CD4-positive, alpha-beta T cell treated with Interleukin-12 subunit alpha and Interleukin-12 subunit beta, for 1 hour (primary cell): Measurements from ENCODE around the gene SEPSECS.
"Not testable (repeated sequence)": the region's sequence is repeated elsewhere in the genome, so short reads cannot be mapped to it uniquely, and the experiment has no call there.

Source experiments
- DNase-seq: peaks from one replicate; pipeline ENCODE4 v3.0.0-alpha.2; 2020

Gene SEPSECS

DNA sequence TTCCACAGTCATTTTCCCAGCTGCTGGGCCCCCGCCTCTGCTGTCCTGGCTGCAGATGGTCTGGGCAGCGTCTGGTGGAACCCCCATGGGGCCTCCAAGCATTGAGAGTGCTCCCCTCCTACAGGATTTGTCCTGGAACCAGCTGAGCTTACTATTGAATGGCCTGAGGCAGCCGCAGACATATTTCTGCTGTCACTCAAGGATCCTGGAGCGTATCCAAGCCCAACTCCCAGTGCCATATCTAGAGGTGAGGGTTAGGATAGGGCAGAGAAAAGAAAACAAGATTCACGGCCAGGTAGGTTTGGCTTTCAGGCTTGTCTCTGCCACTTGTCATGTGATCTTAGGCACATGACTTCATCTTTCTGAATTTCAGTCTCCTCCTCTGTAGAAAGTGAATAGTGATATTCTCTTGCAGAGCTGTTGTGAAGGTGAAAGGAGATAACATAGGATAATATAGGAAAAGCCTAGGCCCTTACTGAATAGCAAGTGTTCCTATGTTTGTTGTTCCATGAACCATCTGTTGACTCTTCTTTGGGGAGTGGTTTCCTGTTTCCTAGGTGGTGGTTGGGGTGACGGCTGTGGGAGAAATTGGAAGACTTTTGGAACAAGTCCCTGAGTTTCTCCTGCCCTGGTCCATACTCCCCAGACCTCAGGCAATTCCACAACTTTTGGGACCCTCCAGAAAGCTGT, 52.3 kb downstream of the SEPSECS start:
- no peak for DNase-seq

DNA sequence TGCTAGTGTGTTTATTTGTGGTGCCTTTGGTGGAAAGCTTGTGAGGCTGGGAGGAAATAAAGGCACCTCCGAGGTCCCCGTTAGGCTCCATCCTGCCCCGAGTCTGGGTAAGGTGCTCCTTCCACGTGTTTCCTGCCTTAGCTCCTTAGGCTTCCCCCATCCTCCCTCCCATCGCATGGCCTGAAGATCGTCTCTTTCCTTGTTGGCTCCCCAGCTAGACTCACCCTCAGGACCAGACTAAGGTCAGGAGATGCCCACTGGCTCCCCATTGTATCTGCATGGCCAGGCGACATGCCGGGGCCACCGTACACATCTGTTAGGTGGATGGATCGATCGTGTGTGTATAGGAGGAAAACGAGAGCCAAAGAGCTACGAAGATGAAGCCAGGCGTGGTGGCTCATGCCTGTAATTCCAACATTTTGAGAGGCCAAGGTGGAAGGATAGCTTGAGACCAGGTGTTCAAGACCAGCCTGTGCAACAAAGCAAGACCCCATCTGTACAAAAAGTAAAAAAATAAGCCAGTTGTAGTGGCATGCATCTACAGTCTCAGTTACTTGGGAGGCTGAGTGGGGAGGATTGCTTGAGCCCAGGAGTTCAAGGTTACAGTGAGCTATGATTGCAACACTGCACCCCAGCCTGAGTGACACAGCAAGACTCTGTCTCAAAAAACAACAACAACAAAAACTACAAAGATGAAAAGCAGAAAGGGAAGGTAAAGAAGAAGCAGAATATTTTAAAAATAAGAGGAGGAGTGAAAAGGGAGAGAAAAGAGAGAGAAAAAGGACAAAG, 53.7 kb downstream of the SEPSECS start:
- DNase-seq, result no peak

DNA sequence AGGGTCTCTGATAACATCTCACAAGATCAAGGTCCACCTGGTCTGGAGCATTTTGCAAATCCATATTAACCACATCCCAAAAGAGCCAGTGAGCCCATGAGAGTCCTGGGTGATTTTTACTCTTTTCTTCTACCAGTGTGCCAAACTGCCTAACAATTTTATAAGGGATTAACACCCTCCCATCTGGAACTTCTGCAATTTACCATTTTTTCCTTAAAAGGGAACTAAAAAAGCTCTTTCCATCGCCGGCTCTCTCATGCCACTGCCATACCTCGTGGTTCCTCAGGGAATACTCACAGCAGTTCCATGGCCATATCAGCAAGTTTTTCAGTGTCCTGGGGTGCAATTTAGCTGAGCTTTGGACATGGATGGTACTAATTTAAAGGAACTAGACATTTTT, 55.7 kb downstream of the SEPSECS start:
- DNase-seq, result no peak

DNA sequence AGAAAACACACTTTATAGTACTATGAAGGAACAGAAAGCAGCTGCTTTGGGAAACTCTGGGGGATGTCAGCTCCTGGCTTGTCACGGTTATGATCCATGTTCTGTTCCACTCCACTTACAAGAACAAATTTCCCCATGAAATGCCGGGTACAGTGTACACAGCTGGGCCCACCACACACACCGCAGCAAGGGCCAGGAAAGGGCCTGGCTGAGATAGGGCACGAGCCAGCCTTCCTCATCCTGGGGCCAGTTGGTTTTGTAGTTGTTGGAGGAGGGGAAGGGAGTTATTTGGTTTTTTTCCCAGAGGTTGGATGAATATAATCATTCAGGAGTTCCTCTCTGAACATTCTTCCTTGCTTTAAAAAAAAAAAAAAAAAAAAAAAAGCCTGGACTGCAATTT, 56.8 kb downstream of the SEPSECS start:
- DNase-seq, result no peak

DNA sequence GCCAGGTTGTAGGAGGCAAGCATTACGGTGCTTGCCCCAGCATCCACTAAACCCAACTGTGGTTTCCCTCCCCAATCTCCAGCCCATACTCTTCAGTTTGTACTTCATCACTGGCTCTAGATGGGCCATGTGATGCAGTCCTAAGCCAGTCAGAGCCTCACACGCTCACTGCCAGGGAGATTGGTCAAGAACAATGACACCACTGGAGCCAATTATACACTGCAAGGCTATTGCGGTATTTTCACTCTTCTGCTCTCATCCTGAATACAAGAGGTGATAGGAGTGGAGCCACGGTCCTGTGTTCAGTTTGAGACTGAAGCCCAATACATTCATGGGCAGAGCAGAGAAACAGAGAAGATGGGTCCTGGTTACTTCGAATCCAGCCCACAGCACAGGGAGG, 58.4 kb downstream of the SEPSECS start:
- no peak for DNase-seq

DNA sequence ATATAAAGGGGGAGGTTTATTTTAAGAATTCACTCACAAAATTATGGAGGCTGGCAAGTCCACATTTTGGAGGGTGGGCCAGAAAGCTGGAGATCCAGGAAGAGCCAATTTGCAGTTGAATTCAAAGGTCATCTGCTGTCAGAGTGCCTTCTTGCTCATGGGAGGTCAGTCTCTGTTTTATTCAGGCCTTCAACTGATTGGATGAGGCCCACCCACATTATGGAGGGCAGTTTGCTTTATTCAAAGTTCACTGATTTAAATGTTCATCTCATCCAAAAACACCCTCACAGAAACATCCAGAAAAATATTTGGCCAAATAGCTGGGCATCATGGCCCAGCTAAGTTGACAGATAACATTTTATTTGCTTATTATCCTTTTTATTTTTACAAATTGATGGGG, 59.5 kb downstream of the SEPSECS start:
- DNase-seq, result no peak

DNA sequence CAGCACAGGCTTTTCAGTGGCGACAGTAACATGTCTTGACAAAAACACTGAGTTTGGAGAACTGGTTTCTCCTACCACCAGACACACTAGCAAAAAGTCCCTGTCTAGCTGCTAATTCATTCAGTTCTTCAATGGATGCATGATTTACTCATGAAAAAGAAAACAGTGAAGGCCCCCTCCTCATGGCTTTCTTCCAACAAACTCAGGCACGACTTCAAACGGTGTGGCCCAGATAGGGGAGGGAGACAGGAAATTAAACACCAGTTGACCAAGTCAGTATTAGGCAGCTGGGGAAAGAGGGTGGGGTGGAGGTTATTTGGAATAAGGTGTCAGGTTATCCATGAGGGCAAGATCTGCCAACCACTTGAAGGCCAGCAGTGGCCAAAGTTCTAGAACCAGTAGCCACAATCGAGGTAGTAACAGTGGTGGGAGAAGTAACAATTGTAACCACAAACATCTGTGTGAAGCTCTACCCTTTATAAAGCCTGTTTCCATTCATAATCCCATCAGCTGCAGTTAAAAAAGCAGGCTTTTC, 60.2 kb downstream of the SEPSECS start:
- no peak for DNase-seq

DNA sequence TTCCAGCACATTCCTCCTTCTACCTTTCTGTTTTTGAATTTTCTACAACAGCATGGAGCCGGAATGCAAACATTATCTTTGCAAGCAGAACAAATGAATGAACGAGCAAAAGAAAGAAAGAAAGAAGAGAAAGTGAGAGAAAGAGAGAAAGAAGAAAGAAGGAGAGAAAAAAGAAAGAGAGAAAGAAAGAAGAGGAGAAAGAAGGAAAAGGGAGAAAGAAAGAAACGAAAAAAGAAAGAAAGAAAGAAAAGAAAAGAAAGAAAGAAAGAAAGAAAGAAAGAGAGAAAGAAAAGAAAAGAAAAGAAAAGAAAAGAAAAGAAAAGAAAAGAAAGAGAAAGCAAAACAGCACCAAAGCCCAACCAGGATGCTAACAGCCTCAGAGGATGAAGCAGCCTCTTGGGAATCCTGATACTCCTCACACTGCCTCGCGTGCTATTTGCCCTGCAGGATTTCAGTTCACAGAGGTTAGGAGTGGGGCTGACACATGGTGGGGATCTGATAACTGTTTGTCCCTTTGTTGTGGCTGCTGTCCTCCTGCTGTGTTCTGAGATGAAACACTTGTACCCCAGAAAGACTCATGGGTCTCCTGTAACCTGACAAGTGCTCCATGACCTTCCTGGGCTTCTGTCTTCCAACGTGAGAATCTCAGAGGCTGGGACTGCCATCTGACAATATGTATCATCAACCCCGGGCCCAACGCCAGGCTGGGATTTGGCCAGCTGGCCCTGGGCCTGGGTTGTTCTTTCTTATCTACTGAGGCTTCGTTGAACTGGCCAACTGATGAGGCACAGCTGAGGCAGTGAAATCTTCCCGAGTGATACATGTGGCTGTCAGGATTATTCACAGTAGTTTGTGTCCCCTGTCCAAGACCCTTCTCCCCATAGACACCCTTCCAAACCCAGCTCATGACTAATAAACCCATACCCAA, 61.0 kb downstream of the SEPSECS start:
- DNase-seq, result no peak

DNA sequence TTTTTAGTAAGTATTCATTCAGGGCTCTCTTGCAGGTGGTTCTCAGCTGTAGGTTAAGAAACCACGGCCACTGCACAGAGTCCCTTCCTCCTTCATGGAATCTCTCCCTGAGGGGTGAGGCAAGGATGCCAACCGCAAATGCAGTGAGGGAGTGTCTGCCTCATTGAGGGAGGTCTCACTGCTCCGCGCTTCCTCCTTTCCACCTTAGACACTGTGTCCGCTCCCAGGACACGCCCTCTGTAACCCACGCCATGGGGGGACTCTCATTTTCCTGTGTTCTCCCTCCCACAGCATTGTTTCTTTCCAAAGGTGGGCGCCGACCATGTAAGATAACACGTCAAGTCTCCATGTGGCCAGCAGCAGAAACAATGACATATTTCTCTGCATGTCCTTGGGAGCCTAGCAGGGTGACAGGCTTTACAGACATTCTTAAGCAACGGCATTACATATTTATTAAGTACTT, 63.2 kb downstream of the SEPSECS start:
- DNase-seq, result no peak

DNA sequence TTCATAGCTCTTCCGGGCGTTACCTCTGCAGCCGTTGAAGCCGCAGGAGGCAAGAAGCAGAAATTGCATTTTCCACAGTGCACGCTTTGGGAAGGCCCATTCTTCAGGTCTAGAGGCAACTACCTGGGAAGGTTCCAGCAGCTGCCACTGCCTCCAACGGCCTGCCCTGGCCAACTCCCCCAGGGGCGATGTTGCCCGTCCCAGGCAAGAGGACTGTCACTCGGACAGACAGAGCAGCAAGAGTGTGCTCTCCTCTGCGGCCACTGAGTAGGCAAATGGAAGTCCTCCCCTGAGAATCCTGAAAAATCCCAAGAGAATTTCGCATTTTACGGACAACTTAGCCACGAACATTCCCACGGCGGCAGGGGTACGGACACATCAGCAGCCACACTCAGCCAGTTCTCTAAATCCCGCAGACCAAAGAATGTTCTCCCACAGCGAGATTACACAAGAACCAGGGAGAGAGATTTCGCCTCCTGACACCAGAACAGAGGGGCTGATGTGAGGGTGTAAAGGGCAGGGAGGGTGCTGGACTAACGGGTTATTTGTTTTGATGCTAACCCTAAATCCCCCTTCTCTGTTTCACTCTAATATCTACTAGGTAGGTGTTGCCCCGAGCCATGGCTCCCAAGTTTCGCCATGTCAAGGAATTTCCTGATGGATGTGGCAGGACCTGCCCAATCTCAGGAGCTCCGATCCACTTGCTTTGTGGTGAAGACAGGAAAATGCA, 63.8 kb downstream of the SEPSECS start:
- no peak for DNase-seq

DNA sequence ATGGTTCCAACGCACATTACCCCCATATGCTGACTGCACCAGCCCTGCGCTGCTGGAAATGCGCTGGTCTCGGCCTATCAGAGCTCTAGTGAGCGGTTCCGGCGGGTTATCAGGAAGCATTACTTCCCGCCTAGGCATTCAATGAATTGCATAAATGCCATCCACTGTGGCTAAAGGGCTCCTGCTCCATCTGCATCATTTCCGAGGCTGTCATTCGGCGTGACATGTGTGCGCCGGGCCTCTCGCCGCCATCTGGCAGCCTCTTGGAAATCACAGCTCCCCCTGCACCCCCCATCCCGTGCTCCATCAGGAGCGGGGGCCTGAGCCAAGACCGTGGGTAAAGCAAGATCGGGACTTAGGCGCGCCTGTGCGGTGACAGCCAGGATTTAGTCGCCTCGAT, 64.4 kb downstream of the SEPSECS start:
- DNase-seq, result no peak

DNA sequence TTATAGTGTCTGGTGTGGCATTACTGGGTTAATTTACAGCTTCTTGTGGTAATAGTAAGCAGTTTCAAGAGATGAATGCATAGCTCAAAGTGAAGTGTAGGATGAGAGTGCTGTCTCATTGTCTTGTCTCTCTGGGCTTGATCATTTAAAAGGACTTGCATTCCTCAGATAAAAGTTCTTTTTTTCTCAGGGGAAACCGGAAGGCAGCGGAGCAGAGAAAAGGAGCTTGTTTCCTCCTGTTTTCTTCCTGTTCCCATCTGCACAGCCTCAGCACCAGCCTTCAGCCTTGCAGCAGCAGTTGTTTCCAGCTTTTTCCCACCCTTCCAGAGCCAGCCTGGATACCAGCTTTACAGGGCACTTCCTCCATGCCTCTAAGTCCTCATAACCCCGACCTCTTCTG, 68.1 kb downstream of the SEPSECS start:
- no peak for DNase-seq

DNA sequence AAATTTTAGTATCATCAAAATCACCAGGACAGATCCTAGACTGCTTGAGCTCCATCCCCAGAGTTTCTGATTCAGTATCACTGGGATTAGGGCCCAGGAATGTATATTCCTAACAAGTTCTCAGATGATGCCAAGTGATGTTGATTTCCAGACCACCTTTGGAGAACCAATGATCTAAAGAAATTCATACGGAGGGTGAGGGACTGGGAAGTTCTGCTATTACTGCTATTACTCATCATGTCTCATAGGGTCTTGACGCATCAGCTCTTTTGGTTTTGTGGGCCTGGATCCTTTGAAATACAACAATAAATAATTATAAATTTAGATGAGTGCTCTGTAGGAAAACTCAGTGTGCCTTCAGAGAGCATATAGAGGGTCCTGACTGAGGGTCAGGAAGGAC, 69.7 kb downstream of the SEPSECS start:
- DNase-seq, result no peak

DNA sequence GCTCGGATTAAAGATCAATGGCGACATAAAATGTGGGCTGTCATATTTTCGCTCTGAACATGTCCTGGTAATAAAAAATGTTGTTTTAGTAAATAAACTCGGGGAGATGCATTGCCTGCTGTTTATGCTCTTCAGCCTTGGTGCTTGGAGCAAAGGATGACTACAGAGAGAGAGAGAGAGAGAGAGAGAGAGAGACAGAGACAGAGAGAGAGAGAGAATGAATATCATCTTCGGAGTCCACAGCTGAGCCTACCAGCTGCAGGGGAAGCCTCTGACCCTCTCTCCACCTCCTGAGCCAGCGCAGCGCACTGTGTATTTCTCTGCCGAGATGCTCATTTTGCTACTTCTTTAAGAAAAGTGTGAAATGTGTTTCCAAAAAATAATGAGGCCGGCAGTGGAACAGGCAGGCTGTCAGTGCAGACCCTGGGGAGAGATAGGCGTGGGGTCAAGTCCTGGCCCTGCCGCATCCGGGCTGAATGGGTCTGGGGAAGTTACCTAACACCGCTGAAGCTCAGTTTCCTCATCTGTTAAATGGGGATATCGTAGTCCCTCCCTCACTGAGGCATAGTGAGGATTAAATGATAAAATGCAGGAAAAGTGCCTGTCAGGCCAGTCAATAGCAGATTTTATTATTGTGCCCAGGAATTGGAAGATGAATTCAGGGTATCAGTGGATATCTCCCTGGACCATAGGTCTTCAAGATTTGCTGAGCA, 71.0 kb downstream of the SEPSECS start:
- DNase-seq, result no peak

DNA sequence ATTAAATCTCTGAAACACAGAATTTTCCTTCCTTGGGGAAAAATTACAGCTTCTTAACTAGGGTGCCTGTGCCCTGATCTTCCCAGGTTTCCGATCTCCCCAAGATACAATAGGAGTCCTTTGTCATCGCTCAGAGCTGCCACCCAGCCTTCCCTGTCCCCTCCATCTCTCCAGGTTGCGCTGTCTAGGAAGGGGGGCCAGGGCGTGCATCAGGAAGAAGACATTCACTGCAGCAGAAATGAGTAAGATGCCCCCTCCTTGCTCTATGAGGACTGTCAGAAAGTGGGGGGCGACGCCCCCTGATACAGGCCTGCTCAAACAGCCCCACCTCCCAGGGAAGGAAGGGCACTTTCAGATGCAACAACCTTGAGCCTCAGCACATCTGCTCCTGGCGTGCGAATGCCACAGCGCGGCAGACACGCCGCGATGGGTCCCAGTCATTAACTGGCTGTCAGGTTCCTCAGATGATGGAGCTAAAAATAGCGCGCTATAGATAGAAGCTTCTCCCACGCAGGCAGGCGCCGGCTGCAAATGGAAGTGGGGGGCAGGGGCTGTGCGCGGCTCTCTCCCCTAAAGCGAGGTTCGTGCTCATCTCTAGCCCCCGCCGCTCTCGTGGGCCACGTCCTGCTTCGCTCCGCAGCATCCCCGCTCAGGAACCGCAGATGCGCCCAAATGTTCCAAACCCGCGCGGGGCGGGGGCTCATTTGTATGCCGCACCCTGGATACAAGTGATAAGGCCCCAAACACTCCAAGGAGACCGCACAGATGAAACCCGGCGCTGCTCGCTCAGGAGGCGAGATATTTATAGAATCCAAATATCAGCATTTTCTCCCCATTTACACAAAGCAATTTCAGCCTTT, 71.9 kb downstream of the SEPSECS start:
- DNase-seq, result no peak

DNA sequence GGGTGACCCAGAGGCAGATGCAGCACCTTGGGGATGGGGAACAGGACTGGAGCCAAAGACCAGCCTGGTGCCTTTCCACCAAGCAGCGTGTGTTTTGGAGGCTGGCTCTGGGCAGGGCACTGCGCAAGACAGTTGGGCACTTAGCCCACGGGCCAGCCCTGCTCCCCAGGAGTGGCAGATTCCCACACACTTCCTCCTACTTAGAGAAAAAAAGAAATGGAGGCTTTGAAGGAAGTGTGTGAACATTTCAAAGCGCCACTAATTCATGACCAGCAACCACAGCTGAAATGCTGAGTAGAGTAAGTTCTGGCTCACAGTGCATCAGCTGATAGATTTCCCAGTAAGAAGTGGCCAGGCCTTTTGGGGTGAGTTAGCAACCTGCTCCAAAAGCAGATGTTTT, 74.6 kb downstream of the SEPSECS start:
- DNase-seq, result no peak

DNA sequence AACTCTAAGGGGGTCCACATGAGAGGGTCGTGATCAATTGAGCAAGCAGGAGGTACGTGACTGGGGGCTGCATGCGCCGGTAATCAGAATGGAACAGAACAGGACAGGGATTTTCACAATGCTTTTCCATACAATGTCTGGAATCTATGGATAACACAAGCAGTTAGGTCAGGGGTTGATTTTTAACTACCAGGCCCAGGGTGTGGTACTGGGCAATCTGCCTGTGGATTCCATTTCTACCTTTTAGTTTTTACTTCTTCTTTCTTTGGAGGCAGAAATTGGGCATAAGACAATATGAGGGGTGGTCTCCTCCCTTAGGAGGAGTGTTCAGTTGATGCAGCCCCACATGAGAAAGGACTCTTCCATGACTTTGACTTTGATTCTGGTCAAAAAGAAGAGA, 76.8 kb downstream of the SEPSECS start:
- not testable (repeated sequence) for DNase-seq

DNA sequence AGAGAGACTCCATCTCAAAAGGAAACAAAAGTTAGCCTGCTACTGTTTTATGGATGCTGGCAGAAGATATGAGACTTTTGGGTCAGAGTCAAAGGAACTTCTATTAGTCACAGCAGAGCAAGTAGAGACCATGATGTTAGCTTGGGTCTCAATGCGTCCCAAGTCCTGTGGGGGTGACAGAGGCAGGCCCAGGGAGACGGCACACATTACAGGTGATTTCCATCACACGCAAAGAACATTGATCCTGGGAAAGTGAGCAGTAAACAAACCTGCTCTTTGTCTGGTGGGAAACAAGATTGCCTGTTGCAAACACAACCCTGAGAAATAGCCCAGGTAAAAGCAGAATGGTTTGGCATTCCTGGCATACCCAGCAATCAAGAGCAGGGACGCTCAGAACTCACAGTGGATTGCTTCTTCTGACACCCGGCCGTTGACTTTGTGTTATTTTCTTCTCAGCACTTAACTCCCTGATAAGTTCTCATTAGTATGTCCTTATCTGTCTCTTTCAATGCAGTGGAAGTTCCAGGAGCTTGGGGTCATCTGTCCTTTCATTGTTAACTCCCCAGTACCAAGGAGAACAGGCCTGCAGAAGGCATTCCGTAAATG, 78.3 kb downstream of the SEPSECS start:
- DNase-seq, result no peak

DNA sequence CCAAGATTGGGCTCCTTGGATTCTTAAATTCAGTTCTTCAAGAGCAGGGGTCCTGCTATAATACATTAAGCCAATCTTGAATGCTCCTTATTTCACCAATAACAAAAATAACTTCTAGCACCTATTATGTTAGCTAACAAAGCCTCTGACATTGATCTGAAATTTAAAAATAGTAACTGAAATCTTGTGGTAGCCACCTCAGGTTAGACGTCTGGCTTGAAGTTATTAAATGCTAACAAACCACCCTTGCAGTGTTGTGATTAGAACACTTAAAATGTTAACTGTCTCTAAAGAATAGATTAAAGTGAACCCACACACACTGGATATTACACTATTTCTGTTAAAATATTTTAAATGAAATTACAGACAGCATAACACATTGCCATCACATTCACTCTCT, 79.7 kb downstream of the SEPSECS start:
- no peak for DNase-seq

DNA sequence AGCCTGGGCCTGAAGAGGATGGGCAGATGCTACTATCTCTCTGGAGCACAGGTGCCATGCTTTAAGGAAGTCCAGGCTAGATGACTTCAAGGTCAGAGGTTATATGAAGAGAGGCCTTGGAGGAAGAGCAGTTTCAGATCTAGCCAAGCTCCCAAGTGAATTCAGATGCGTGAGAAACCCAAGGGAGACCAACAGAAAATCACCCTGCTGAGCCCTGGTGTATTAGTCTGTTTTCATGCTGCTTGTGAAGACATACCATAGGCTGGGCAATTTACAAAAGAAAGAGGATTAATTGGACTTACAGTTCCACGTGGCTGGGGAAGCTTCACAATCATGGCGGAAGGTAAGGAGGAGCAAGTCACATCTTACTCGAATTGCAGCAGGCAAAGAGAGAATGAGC, 81.7 kb downstream of the SEPSECS start:
- no peak for DNase-seq
